K562 (cell line): ENCODE results near the gene MOB1B.

Source experiments
- GABPA ChIP-seq: fragments of 200-800 bp; sonication (Bioruptor generic); conservative IDR thresholded peaks from 2 replicates; pipeline ENCODE4 v1.6.1; 2016; ENCODE audit warnings: low read depth, missing genetic modification characterization, missing compliant biosample characterization
- MED1 ChIP-seq: sonication (generic); formaldehyde crosslinking; IDR thresholded peaks from 2 replicates; pipeline ENCODE4 v1.8.1; 2023; ENCODE audit warnings: missing genetic modification reagents, borderline replicate concordance
- NBN ChIP-seq: fragments of 450-650 bp; IDR thresholded peaks from 2 replicates; pipeline ENCODE4 v1.6.1; 2016; ENCODE audit warnings: low read depth, mild to moderate bottlenecking
- NFXL1 ChIP-seq: fragments of 450-650 bp; formaldehyde crosslinking; IDR thresholded peaks from 2 replicates; pipeline ENCODE4 v1.4.0; 2021; ENCODE audit warnings: mild to moderate bottlenecking
- POLR2A ChIP-seq: fragments of 450-650 bp; conservative IDR thresholded peaks from 2 replicates; pipeline ENCODE4 v1.6.1; 2016
- RAD21 ChIP-seq, 2 experiments: fragments of 250-450 bp in 1 of 2; fragments of 450-650 bp in 1 of 2; sonication (Bioruptor Pico) in 1 of 2; formaldehyde crosslinking in 1 of 2; IDR thresholded peaks in 1 of 2; conservative IDR thresholded peaks in 1 of 2; 2 replicates each; pipeline versions ENCODE4 v1.4.0 to v1.8.0; 2020 to 2022; ENCODE audit warnings: mild to moderate bottlenecking in 2 of 2, moderate library complexity in 1 of 2
- RBFOX2 ChIP-seq: fragments of 200-400 bp; formaldehyde crosslinking; IDR thresholded peaks from 2 replicates; pipeline ENCODE4 v1.6.1; 2017; ENCODE audit warnings: low read depth, mild to moderate bottlenecking, low read length, moderate library complexity
- SMARCC2 ChIP-seq: fragments of 450-650 bp; IDR thresholded peaks from 2 replicates; pipeline ENCODE4 v1.6.1; 2017; ENCODE audit warnings: antibody characterized with exemption, moderate library complexity, mild to moderate bottlenecking, low read depth
- STAG1 ChIP-seq: sonication (generic); formaldehyde crosslinking; IDR thresholded peaks from 2 replicates; pipeline ENCODE4 v1.5.0; 2020; ENCODE audit warnings: missing genetic modification reagents, borderline replicate concordance
- ZFPM2 ChIP-seq: fragments of 250-450 bp; sonication (Bioruptor Pico); IDR thresholded peaks from 2 replicates; pipeline ENCODE4 v1.5.1; 2022; ENCODE audit warnings: mild to moderate bottlenecking
- ZNF274 ChIP-seq: IDR thresholded peaks from 2 replicates; pipeline ENCODE4 v1.6.1; 2011; ENCODE audit warnings: low read depth, mild to moderate bottlenecking, low read length, moderate library complexity, borderline replicate concordance

GRCh38 chr4:70925418-70925817, 23.2 kb downstream of the MOB1B start:
- TF ChIP-seq RAD21 (CRISPR knock-in tag; conservative IDR thresholded peaks at IDR 0.05 in 1 of 2, IDR thresholded peaks at IDR 0.05 in 1 of 2) = peak in 1 of 2 experiments; percentile 28; a peak in 1 of 4 replicates
- TF ChIP-seq MED1 (CRISPR knock-in tag) = no peak
- no peak for TF ChIP-seq ZFPM2
- no peak for TF ChIP-seq STAG1 (CRISPR knock-in tag)
- TF ChIP-seq SMARCC2 = no peak
- no peak for TF ChIP-seq GABPA (tag)
- no peak for TF ChIP-seq ZNF274
- no peak for TF ChIP-seq NFXL1 (CRISPR knock-in tag)
- TF ChIP-seq NBN = no peak
- no peak for TF ChIP-seq POLR2A
- no peak for TF ChIP-seq RBFOX2
